Measurements from ENCODE around the gene WDHD1. TPM values are rescaled to one million over a fixed set of nuclear protein-coding genes. Genes with fewer than 3 reads are reported as not detected.

Gene WDHD1
- total and polyA plus RNA-seq, 2 of the 8 experiments (the other 6 are each of a cell fraction or from before 2014, with no cell fraction given): 17.8 to 87.9 TPM

GRCh38 chr14:54918427-54918826 lies 108.5 kb downstream of the WDHD1 start:
- no peaks in the 10 kb centered on the region for H3K79me2 ChIP-seq (ENCODE audit: control insufficient read depth in 1 of 2, insufficient read depth in 2 of 2, low read length in 2 of 2)
- no peak overlapping the region for H2AFZ ChIP-seq (ENCODE audit: low read length)
- H3K4me1 ChIP-seq (replicated peaks in 1 of 4; ENCODE audit: control insufficient read depth in 3 of 4, insufficient read depth in 4 of 4, low read length in 3 of 4): no peaks in the 10 kb centered on the region
- H2AK5ac ChIP-seq (ENCODE audit: low read depth, low read length): no peak overlapping the region
- no peak overlapping the region for H2BK5ac ChIP-seq (ENCODE audit: low read depth, low read length)
- H3K4me2 ChIP-seq (ENCODE audit: insufficient read depth in 1 of 2, low read depth in 2 of 2, low read length in 2 of 2): no peak overlapping the region
- H3K9ac ChIP-seq (replicated peaks in 1 of 4; ENCODE audit: extremely low read depth in 1 of 4, low read depth in 3 of 4, low read length in 3 of 4): no peak overlapping the region
- H3K4ac ChIP-seq (replicated peaks; ENCODE audit: insufficient read length, low read depth, low read length): no peak overlapping the region
- H3K4me3 ChIP-seq (ENCODE audit: extremely low read depth in 1 of 4, insufficient read depth in 2 of 4, low read depth in 3 of 4, low read length in 4 of 4): no peak overlapping the region
- H3K36me3 ChIP-seq (ENCODE audit: control insufficient read depth in 2 of 4, insufficient read depth in 4 of 4, low read length in 3 of 4): no peaks in the 10 kb centered on the region
- H3K27me3 ChIP-seq (replicated peaks in 1 of 4; ENCODE audit: control insufficient read depth in 3 of 4, extremely low read depth in 1 of 4, insufficient read depth in 3 of 4, low read length in 3 of 4): no peaks in the 10 kb centered on the region
- H4K91ac ChIP-seq (replicated peaks; ENCODE audit: insufficient read length, low read length): no peak overlapping the region
- H2BK12ac ChIP-seq (ENCODE audit: low read depth, low read length): no peak overlapping the region
- no peak overlapping the region for H3K56ac ChIP-seq (replicated peaks; ENCODE audit: insufficient read length, low read depth, low read length)
- no peak overlapping the region for H4K5ac ChIP-seq (ENCODE audit: insufficient read length, low read depth, low read length)
- H2BK20ac ChIP-seq (ENCODE audit: low read length): no peak overlapping the region
- H3K27ac ChIP-seq (ENCODE audit: low read depth, low read length): no peak overlapping the region
- no peak overlapping the region for H3K14ac ChIP-seq (ENCODE audit: insufficient read length)
- ChIA-PET POLR2A (ENCODE audit: partially characterized antibody) (interaction anchor here (2.3 kb wide), 1 partner anchor 16 kb away, joined by 11 read pairs; the partner anchor contains the start of gene GCH1), CTCF (ENCODE audit: partially characterized antibody) (interaction anchor here (0.6 to 1.3 kb wide), 3 partner anchors 15 to 26 kb away, joined by 3 to 5 read pairs (median 4); partner anchors contain the start of gene GCH1)
- H3K18ac ChIP-seq (ENCODE audit: extremely low read depth, low read length): no peak overlapping the region
- H2BK15ac ChIP-seq (ENCODE audit: low read length): no peak overlapping the region
- H3K79me1 ChIP-seq (ENCODE audit: low read depth, low read length): no peaks in the 10 kb centered on the region
- no peak for FAIRE-seq
- no peaks in the 10 kb centered on the region; the same call in 1 of the 2 replicates for H3K23me2 ChIP-seq (ENCODE audit: low read depth, low read length)
- DNase-seq (ENCODE audit: low read depth in 1 of 2, low spot score in 2 of 2): no peak
- H4K8ac ChIP-seq (ENCODE audit: extremely low read depth, insufficient read depth, low read length): no peak overlapping the region
- H3K23ac ChIP-seq (ENCODE audit: insufficient read length): no peak overlapping the region
- H2BK120ac ChIP-seq (replicated peaks; ENCODE audit: low read depth, low read length): no peak overlapping the region
- 88% methylated on average over 5 of the region's 5 CpGs; no CpG with 5 or more reads in 1 of the 2 experiments for WGBS, 2 experiments (ENCODE audit: extremely low coverage in 1 of 2, insufficient coverage in 1 of 2, insufficient read length in 1 of 2, insufficient replicate concordance in 2 of 2, low coverage in 1 of 2, low lambda C conversion rate in 2 of 2, missing lambda C conversion rate in 1 of 2)
- no peaks in the 10 kb centered on the region for H3K9me3 ChIP-seq (ENCODE audit: insufficient read depth in 2 of 2, low read depth in 1 of 2, low read length in 1 of 2)
- no peaks in the 10 kb centered on the region for H4K20me1 ChIP-seq (replicated peaks in 1 of 2; ENCODE audit: control insufficient read depth in 1 of 2, insufficient read depth in 2 of 2, low read length in 2 of 2)
- no peak for TF ChIP-seq TAF7 (optimal IDR thresholded peaks at IDR 0.05; ENCODE audit: borderline replicate concordance, low read depth, low read length)
- TF ChIP-seq FOSL1 (IDR thresholded peaks at IDR 0.05; ENCODE audit: insufficient read depth, low read depth, low read length): no peak
- no peak for TF ChIP-seq KDM4A (IDR thresholded peaks at IDR 0.05; ENCODE audit: low read depth, low read length, severe bottlenecking)
- TF ChIP-seq ATF3 (IDR thresholded peaks at IDR 0.05; ENCODE audit: insufficient read depth, low read depth, low read length): no peak
- TF ChIP-seq YY1 (IDR thresholded peaks at IDR 0.05; ENCODE audit: low read depth, low read length): no peak
- no peak for TF ChIP-seq ZNF274 (IDR thresholded peaks at IDR 0.05; ENCODE audit: borderline replicate concordance, extremely low read depth, low read length)
- TF ChIP-seq KDM5A (IDR thresholded peaks at IDR 0.05; ENCODE audit: low read length): no peak
- TF ChIP-seq SIN3A (conservative IDR thresholded peaks at IDR 0.05 in 1 of 2, IDR thresholded peaks at IDR 0.05 in 1 of 2; ENCODE audit: low read depth in 1 of 2, low read length in 2 of 2): no peak
- TF ChIP-seq TCF12 (IDR thresholded peaks at IDR 0.05; ENCODE audit: low read depth, low read length): no peak
- no peak for TF ChIP-seq MAFK (IDR thresholded peaks at IDR 0.05; ENCODE audit: low read depth, low read length)
- no peak for TF ChIP-seq MAX (IDR thresholded peaks at IDR 0.05)
- TF ChIP-seq POLR2A (IDR thresholded peaks at IDR 0.05; ENCODE audit: control extremely low read depth in 1 of 2, low read depth in 2 of 2, low read length in 2 of 2): no peak
- TF ChIP-seq SIX5 (IDR thresholded peaks at IDR 0.05; ENCODE audit: low read depth, low read length): no peak
- no peak for TF ChIP-seq PHF8 (conservative IDR thresholded peaks at IDR 0.05; ENCODE audit: low read depth, low read length)

Measured in H1 (cell line).